HEK293 (cell line): ENCODE results near the gene CCDC124.
A peak's percentile ranks its signal among the peaks of the same experiment; 100 is the strongest.

Experiments
- CTCF ChIA-PET: fragments of 350-600 bp; formaldehyde crosslinking; extraction: SDS; loops from one replicate; lab custom pipeline; 2021; ENCODE audit warnings: antibody characterized with exemption; lab: Yijun Ruan, JAX
- POLR2A ChIA-PET: fragments of 300-600 bp; formaldehyde crosslinking; extraction: SDS; loops from one replicate; lab custom pipeline; 2020; ENCODE audit warnings: antibody characterized with exemption, inconsistent platforms; lab: Yijun Ruan, JAX
- H3K27ac ChIP-seq: fragments of 200-500 bp; sonication (Bioruptor generic); 2 replicates; pipeline ENCODE4 v1.5.1; 2014; ENCODE audit warnings: low read depth, low read length, control low read depth, inconsistent platforms; ENCODE audit errors: extremely low read depth
- H3K36me3 ChIP-seq, 2 experiments: fragments of 200-500 bp in 1 of 2; sonication (Bioruptor generic) in 1 of 2; 1 replicate in 1 of 2; 2 replicates in 1 of 2; pipeline ENCODE4 v1.5.1; 2014 to 2017; ENCODE audit warnings: inconsistent platforms in 2 of 2, low read length in 2 of 2; ENCODE audit not compliant: control insufficient read depth in 2 of 2, insufficient read depth in 1 of 2
- H3K4me1 ChIP-seq: fragments of 200-500 bp; sonication (Bioruptor generic); 2 replicates; pipeline ENCODE4 v1.5.1; 2014; ENCODE audit warnings: mild to moderate bottlenecking, low read length, inconsistent platforms; ENCODE audit not compliant: control insufficient read depth, insufficient read depth
- H3K4me3 ChIP-seq: 2 replicates; pipeline ENCODE4 v1.5.1; 2011; ENCODE audit warnings: low read depth, mild to moderate bottlenecking, control low read depth, low read length, moderate library complexity
- H3K9me3 ChIP-seq: fragments of 200-500 bp; sonication (Bioruptor generic); 2 replicates; pipeline ENCODE4 v1.5.1; 2014; ENCODE audit warnings: low read depth, low read length, inconsistent platforms; ENCODE audit not compliant: control insufficient read depth, insufficient read depth
- HIC1 ChIP-seq: fragments of 450-650 bp; formaldehyde crosslinking; IDR thresholded peaks from 2 replicates; pipeline ENCODE4 v1.5.1; 2016; ENCODE audit warnings: missing biosample characterization, missing genetic modification characterization
- HOXA7 ChIP-seq: sonication (generic); formaldehyde crosslinking; IDR thresholded peaks from 2 replicates; pipeline ENCODE4 v1.8.1; 2022; ENCODE audit warnings: missing genetic modification reagents, borderline replicate concordance
- KLF1 ChIP-seq: fragments of 450-650 bp; formaldehyde crosslinking; IDR thresholded peaks from 2 replicates; pipeline ENCODE4 v1.5.1; 2016; ENCODE audit warnings: missing biosample characterization, missing genetic modification characterization
- KLF17 ChIP-seq: fragments of 450-650 bp; formaldehyde crosslinking; IDR thresholded peaks from 2 replicates; pipeline ENCODE4 v1.5.1; 2016; ENCODE audit warnings: missing biosample characterization, missing genetic modification characterization
- KLF8 ChIP-seq: fragments of 450-650 bp; formaldehyde crosslinking; IDR thresholded peaks from 2 replicates; pipeline ENCODE4 v1.5.1; 2016; ENCODE audit warnings: missing biosample characterization, missing genetic modification characterization
- RBAK ChIP-seq: fragments of 450-650 bp; formaldehyde crosslinking; IDR thresholded peaks from 2 replicates; pipeline ENCODE4 v1.5.1; 2016; ENCODE audit warnings: missing biosample characterization, missing genetic modification characterization
- REST ChIP-seq: fragments of 450-650 bp; formaldehyde crosslinking; IDR thresholded peaks from 2 replicates; pipeline ENCODE4 v1.5.1; 2016; ENCODE audit warnings: missing biosample characterization, missing genetic modification characterization
- YY1 ChIP-seq: fragments of 450-650 bp; formaldehyde crosslinking; IDR thresholded peaks from 2 replicates; pipeline ENCODE4 v1.5.1; 2018; ENCODE audit warnings: missing biosample characterization, missing genetic modification characterization
- ZBTB10 ChIP-seq: fragments of 450-650 bp; formaldehyde crosslinking; IDR thresholded peaks from 2 replicates; pipeline ENCODE4 v1.5.1; 2016; ENCODE audit warnings: missing biosample characterization, missing genetic modification characterization
- ZBTB6 ChIP-seq: fragments of 450-650 bp; formaldehyde crosslinking; IDR thresholded peaks from 2 replicates; pipeline ENCODE4 v1.5.1; 2017; ENCODE audit warnings: missing biosample characterization, missing genetic modification characterization
- ZFP3 ChIP-seq: fragments of 450-650 bp; formaldehyde crosslinking; IDR thresholded peaks from 2 replicates; pipeline ENCODE4 v1.5.1; 2016; ENCODE audit warnings: low read depth, missing biosample characterization, missing genetic modification characterization
- ZNF157 ChIP-seq: fragments of 450-650 bp; formaldehyde crosslinking; IDR thresholded peaks from 2 replicates; pipeline ENCODE4 v1.5.1; 2016; ENCODE audit warnings: missing biosample characterization, missing genetic modification characterization
- ZNF174 ChIP-seq: fragments of 450-650 bp; formaldehyde crosslinking; IDR thresholded peaks from 2 replicates; pipeline ENCODE4 v1.5.0; 2017; ENCODE audit warnings: missing biosample characterization, mild to moderate bottlenecking, missing genetic modification characterization
- ZNF175 ChIP-seq: fragments of 450-650 bp; formaldehyde crosslinking; IDR thresholded peaks from 2 replicates; pipeline ENCODE4 v1.5.1; 2016; ENCODE audit warnings: missing biosample characterization, missing genetic modification characterization
- ZNF24 ChIP-seq: fragments of 450-650 bp; formaldehyde crosslinking; IDR thresholded peaks from 2 replicates; pipeline ENCODE4 v1.5.1; 2016; ENCODE audit warnings: missing biosample characterization, missing genetic modification characterization
- ZNF248 ChIP-seq: fragments of 450-650 bp; formaldehyde crosslinking; IDR thresholded peaks from 2 replicates; pipeline ENCODE4 v1.5.1; 2017; ENCODE audit warnings: missing biosample characterization, missing genetic modification characterization
- ZNF292 ChIP-seq: fragments of 450-650 bp; formaldehyde crosslinking; IDR thresholded peaks from 2 replicates; pipeline ENCODE4 v1.5.1; 2016; ENCODE audit warnings: low read depth, missing biosample characterization, missing genetic modification characterization, borderline replicate concordance
- ZNF302 ChIP-seq: fragments of 450-650 bp; formaldehyde crosslinking; IDR thresholded peaks from 2 replicates; pipeline ENCODE4 v1.5.1; 2016; ENCODE audit warnings: missing biosample characterization, missing genetic modification characterization, low read depth
- ZNF398 ChIP-seq: fragments of 450-650 bp; formaldehyde crosslinking; IDR thresholded peaks from 2 replicates; pipeline ENCODE4 v1.5.1; 2017; ENCODE audit warnings: missing biosample characterization, missing genetic modification characterization
- ZNF416 ChIP-seq: fragments of 450-650 bp; formaldehyde crosslinking; IDR thresholded peaks from 2 replicates; pipeline ENCODE4 v1.5.1; 2016; ENCODE audit warnings: missing biosample characterization, missing genetic modification characterization
- ZNF623 ChIP-seq: fragments of 450-650 bp; formaldehyde crosslinking; IDR thresholded peaks from 2 replicates; pipeline ENCODE4 v1.5.1; 2016; ENCODE audit warnings: missing biosample characterization, missing genetic modification characterization
- ZNF629 ChIP-seq: fragments of 450-650 bp; formaldehyde crosslinking; IDR thresholded peaks from 2 replicates; pipeline ENCODE4 v1.5.1; 2017; ENCODE audit warnings: missing biosample characterization, missing genetic modification characterization
- ZNF660 ChIP-seq: fragments of 450-650 bp; IDR thresholded peaks from 2 replicates; pipeline ENCODE4 v1.5.1; 2018; ENCODE audit warnings: missing biosample characterization, mild to moderate bottlenecking, missing genetic modification characterization
- ZNF76 ChIP-seq: fragments of 450-650 bp; formaldehyde crosslinking; IDR thresholded peaks from 2 replicates; pipeline ENCODE4; 2016; ENCODE audit warnings: low read depth, missing biosample characterization, missing genetic modification characterization, borderline replicate concordance

The CCDC124 gene

DNA sequence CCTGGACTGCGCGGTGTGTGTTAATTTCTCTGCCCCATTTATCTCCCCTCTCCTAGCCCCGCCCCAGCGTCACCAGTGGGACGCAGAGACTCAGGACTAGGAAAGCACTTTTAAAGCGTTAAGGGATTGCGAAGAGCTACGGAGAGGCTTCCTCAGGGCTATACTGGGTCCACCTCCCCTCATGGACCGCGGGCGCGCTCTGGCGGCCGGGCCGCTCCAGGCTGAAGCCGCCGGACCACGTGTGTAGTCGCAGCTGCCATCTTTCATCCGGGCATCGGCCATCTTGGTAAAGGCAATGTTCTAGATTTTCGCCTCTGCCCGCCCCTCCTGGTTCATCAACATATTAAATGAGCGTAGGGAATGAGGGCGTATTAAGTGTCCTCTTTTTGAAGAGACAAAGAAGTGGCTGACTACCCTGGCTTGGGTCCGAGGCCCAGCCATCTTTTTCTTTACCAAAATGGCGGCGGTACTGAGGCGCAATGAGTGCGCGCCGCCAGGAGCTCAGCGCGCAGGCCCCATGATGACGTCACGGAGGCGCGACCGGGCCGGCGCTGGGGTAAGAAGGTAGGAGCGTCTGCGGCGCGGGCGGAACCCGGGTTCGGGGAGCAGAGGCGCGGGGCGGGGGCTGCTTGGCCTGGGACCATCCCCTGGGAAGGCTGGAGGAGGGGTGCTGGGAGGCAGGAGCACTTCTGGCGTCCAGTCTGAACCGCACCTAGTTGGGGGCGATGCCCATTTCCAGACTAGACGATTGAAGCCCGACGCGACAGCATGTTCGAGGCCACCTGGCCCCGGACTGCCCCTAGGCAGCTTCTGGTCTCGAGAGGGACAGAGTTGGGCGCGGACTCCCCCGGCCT, at the start of gene CCDC124:
TSS of gene CCDC124 (plus strand) at position 531 of the 854 bp plus-strand sequence. CDS start 3,406 bp downstream, outside the sequence.
- CTCF ChIA-PET, result interaction anchor here (0.7 to 9.0 kb wide), 13 partner anchors 13 to 244 kb away, joined by 3 to 233 read pairs (median 4); partner anchors contain the start of gene RPL18A
- peaks cover 0 to 10% of the 10 kb centered on the region in 2 experiments; a peak in 2 of 3 replicates for H3K36me3 ChIP-seq
- TF ChIP-seq ZNF629 (tag by site-specific recombination) (peak; percentile 95), HIC1 (tag by site-specific recombination) (peak; percentile 71), RBAK (tag by site-specific recombination) (no peak), ZNF623 (tag by site-specific recombination) (0 out of 2 replicates have a peak, but pooled peaks have one; percentile 25), YY1 (tag by site-specific recombination) (peak; percentile 100), ZNF24 (tag by site-specific recombination) (peak; percentile 58; the same call in 1 of the 2 replicates), ZNF302 (tag by site-specific recombination) (no peak), ZNF175 (tag by site-specific recombination) (no peak), ZFP3 (tag by site-specific recombination) (no peak), KLF1 (no peak), ZNF157 (tag by site-specific recombination) (no peak), ZBTB6 (tag by site-specific recombination) (0 out of 2 replicates have a peak, but pooled peaks have one; percentile 34), ZBTB10 (tag by site-specific recombination) (peak; percentile 74), ZNF174 (tag by site-specific recombination) (no peak), ZNF76 (tag by site-specific recombination) (peak; percentile 94), ZNF416 (tag by site-specific recombination) (no peak), ZNF292 (tag by site-specific recombination) (no peak), KLF17 (tag by site-specific recombination) (peak; percentile 79), ZNF248 (tag by site-specific recombination) (no peak), ZNF398 (no peak), KLF8 (tag by site-specific recombination) (peak; percentile 82; the same call in 1 of the 2 replicates), REST (tag by site-specific recombination) (0 out of 2 replicates have a peak, but pooled peaks have one; percentile 13), ZNF660 (tag by site-specific recombination) (0 out of 2 replicates have a peak, but pooled peaks have one; percentile 41), HOXA7 (no peak)

More for the DNA sequence above, at the start of gene CCDC124:
- Histone ChIP-seq H3K4me3 (peak within 1 kb of the TSS; percentile 92), H3K9me3 (no peaks in the 10 kb centered on the region), H3K27ac (peak within 1 kb of the TSS; percentile 75), H3K4me1 (no peaks in the 10 kb centered on the region)
- POLR2A ChIA-PET, result interaction anchor here (0.5 to 4.8 kb wide), 17 partner anchors 10 to 666 kb away, joined by 3 to 86 read pairs (median 5); partner anchors contain the start of genes BABAM1, RPL18A and SLC5A5
